Measurements from ENCODE around the gene SHROOM2.

- TF ChIP-seq TOX (CRISPR knock-in tag; IDR thresholded peaks at IDR 0.05; ENCODE audit: borderline replicate concordance) (no peak), ARNTL (CRISPR knock-in tag; IDR thresholded peaks at IDR 0.05; ENCODE audit: borderline replicate concordance, low read depth) (no peak)
Observed at GRCh38 chrX:9873360-9873759, 87.1 kb downstream of the SHROOM2 start.

Measured in SK-N-SH treated with all-trans-retinoic acid at 6 μM for 48 hours (cell line).